ENCODE results near the gene DYNLT4.

GRCh38 chr1:44822981-44823451, 15.9 kb upstream of the DYNLT4 start:
- TF ChIP-seq CTCF (IDR thresholded peaks at IDR 0.05) (no peak), POLR2AphosphoS5 (IDR thresholded peaks at IDR 0.05) (no peak)
